ENCODE results near the gene TP73.

The TP73 gene

DNA sequence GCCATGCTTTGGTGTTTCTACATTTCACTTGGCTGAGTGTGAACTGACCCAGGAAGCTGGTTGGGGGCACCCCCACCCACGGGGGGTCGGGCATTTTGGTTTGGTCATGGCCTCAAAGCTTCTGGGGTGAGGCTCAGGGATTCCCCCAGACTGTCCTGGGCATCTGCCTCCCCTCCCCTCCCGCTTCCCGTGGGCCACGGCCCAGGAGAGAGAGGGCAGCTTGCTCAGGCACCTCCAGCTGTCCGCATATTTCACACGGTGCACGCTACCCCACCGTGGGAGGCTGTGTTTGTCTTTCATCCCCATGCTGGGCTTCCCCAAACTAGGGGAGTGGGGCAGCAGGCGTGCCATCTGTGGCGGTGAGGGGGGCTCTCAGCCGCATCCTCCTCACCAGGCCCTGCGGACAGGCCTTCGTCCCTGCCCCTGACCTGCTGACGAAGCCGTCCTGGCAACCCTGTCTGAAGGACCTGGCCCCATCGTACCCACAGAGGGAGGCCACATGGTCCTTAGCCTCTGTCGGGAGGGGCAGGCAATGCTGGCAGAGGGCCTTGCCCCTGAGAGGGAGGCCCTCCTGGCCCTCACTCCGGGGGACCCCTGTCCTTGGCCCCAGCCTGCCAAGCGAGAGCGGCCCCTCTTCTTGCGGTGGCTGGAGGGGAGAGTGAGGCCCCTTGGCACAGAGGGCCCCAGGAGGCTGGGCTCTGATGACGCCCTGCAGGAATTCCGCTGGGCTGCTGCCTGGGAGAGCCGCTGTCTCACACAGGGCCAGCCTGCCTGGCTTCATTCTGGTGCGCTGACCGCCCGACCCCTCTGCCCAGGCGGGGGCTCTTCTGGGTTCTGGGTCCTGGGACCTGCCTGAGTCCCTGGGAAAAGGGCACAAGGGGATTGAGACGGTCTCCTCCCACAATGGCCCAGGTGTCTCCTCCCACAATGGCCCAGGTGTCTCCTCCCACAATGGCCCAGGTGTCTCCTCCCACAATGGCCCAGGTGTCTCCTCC, 22.1 kb downstream of the TP73 start:
- DNase-seq: no peak

DNA sequence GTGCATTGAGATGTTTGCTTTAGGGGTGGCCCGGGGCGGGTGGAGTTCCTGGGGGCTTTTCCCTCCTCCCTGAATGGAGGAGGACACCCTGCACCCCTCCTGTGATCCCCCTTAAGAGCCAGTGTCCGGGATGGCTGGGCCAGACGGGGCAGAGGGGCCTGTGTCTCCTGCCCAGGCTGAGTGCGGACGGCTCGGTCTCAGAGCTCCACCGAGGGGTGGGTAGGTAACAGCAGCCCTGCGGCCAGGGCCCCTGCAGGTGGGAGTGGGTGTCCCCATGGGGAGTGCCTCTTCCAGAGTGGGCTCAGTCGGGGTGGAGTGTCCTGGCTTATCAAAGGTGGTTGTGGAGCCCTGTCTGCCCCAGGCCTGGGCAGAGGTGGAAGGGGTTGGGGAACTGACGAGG, 23.1 kb downstream of the TP73 start:
- no peak for DNase-seq

DNA sequence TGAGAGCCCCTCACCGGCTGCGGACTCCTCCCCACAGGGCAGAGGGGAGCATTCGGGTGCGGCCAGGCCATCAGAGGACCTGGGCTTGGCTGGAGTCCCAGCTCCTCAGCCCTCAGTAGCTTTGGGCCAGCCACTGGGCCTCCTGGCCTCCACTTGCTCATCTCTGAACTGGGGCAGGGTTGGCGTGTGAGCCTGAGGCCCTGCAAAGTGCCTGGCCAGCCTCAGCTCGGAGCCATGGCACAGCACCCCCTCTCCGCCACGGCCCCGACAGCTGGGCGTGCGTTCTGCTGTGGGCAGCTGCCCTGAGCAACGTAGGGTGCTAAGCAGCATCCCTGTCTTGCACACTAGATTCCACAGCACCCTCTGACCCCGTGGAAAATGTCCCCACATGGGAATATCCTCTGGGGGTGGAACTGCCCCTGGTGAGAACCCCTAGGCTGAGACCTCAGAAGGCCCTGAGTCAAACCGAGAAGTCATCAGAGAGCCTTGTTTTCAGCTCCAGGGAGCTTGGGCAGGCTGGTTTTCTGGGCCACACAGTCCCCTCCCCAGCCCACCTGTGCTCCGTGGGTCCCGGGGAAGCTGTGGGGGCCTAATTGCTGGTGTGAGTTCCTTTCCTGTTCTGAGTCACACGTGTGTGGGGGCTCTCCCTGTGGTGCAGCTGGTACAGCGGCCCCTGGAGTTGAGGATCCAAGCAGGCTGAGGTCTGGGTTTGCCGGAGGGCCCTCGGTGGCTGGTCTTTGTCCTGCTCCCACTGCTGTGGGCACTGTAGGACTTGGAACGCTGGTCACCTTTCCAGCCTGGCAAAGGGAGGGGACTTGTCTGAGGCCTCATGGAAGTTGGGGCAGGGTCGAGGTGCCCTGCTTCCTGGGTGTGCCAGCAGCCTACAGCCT, 24.5 kb downstream of the TP73 start:
- no peak for DNase-seq

DNA sequence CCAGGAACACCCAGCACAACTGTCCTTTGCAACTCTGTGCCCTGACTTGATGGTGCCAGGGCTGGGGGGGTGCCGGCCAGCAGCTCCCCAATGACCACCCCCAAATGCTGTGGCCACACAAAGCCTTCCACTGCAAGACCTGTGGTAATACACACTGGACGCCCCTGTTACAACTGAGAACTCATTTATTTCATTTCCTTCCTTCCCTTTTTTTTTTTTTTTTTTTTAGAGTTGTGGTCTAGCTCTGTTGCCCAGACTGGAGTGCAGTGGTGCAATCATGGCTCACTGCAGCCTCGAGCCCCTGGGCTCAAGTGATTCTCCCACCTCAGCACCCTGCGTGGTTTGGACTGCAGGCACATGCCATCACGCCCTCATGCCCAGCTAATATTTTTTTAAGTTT, 25.2 kb downstream of the TP73 start:
- no peak for DNase-seq

DNA sequence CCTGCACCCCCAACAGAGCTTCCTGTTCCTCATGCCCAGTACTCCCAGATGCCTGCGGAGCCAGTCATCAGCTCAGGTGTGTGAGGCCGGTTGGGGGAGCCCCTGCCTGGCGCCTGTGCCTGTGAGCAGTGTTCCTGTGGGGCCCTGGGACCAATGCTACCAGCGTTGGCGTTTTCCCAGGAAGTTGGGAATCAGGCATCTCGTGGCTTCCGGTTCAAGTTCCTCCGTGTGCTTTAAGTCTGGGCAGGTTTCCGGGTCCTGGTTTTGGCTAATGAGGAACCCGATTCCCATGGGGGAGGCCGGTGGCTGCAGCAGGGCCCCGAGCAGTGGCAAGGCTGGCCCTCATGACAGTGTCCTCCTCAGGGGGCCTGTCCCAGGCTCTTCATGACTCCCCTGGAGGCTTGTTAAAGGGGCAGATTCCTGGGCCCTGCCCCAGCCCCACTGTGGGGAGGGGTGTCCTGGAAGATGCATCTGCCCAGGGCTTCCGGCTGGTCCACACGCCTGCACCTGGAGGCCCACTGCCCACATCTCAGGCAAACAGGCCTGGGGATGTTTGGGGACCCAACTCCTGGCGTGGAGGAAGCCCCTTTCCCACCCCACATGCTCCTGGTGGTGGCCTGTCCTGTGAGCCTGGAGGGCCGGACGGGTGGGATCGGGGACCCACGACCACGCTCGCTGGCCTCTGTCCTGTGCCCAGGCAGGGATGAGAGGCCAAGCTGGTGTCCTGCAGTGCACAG, 26.2 kb downstream of the TP73 start:
- DNase-seq: no peak

DNA sequence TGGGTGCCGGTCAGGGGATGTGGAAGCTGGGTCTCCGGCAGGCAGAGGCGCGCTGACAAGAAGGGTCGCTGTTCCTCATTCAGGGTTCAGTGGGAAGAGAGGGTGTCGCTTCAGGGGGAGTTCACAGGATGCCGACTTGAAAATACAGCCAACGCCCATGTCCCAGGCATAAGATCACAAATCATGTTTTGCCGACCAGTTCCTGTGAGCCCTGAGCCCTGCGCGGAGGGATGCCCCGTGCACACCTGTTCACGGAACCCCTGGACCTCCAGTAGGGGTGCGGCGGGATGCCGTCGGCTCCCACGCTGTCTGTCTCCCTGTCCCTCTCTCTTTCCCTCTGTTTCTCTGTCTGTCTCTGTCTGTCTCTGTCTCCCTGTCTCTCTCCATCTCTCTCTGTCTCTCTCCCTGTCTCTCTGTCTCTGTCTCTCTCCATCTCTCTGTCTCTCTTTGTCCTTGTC, 26.8 kb downstream of the TP73 start:
- no peak for DNase-seq

DNA sequence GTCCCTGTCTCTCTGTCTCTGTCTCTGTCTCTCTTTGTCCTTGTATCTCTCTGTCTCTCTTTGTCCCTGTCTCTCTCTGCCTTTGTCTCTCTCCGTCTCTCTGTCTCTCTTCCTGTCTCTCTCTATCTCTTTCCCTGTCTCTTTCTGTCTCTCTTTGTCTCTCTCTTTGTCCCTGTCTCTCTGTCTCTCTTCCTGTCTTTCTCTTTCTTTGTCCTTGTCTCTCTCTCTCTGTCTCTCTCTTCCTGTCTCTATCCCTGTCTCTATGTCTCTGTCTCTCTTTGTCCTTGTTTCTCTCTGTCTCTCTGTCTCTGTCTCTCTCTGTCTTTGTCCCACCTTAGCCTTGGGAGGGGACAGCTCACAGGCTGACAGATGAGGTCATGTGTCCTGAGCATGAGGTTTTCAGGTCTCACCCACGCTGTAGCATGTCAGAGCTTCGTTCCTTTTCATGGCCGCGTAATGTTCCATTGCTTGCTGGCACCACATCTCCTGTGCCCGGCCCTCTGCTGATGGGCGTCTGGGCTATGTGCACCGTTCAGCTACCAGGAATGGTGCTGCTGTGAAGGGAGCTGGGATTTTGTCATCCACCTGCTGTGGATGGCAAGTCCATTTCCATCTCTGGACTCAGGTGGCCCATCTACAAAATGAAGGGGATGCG, 27.6 kb downstream of the TP73 start:
- no peak for DNase-seq

DNA sequence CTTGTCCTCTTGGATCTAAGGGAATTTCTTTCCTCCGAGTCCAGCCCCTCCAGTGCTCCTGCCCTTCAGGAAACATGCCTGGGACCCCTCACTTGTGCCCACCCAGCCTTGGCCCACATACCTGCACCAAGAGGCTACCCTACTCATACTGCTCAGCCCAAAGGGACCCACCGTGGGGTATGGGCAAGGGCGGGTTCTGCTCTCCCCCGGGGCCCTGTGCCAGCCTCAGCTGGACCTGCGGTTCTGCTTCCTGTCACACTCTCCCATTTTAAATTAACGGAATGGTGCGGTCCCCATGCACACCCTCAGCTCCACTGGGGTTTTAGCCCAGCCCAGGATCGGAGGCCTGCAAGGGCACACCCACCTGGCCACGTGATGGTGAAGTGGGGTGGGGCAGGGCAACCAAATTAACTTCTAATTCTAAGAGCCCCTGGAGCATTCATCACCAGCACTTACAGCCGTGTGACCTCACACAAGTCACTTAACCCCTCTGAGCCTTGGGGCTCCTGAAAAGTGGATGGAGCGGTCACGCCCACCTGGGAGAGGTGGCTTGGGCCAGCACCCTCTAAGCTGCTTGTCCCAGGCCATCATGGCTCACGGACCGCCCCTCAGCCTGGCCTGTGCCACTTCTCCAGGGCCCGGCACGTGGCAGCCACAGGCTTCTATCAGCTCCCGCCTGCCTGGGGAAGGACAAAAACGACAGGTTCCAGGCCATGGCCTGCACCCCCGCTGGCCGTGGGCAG, 28.3 kb downstream of the TP73 start:
- DNase-seq: no peak

DNA sequence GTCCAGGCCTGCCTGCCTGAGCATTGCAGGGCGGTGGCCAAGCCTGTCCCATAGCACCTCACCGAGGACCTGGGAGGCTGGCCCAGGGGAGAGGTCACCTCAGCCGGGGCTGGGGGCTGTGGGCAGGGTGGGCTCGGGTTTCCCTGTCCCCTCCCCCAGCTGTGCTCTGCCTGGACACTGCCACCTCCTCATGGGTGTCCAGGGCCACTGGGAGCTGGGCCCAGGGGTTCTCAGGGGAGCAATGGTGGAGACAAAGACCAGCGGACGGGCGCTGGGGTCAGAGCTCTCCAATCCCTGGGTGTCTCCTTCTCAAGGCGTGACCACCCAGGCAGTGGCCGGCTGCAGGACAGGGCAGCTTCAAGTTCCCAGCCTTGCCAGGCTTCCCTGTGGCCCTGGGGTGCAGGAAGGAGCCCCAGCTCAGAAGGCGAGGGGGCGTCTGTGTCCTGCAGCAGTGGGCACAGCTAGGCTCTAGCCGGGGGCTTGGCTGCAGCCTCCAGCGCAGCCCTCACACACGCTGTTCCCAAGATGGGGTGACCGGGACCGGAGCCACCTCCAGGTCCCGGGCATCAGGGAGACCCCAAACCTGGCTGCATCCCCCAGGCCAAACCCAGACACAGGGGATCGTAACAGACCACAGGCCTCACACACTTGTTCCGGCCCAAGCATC, 29.0 kb downstream of the TP73 start:
- DNase-seq: no peak

DNA sequence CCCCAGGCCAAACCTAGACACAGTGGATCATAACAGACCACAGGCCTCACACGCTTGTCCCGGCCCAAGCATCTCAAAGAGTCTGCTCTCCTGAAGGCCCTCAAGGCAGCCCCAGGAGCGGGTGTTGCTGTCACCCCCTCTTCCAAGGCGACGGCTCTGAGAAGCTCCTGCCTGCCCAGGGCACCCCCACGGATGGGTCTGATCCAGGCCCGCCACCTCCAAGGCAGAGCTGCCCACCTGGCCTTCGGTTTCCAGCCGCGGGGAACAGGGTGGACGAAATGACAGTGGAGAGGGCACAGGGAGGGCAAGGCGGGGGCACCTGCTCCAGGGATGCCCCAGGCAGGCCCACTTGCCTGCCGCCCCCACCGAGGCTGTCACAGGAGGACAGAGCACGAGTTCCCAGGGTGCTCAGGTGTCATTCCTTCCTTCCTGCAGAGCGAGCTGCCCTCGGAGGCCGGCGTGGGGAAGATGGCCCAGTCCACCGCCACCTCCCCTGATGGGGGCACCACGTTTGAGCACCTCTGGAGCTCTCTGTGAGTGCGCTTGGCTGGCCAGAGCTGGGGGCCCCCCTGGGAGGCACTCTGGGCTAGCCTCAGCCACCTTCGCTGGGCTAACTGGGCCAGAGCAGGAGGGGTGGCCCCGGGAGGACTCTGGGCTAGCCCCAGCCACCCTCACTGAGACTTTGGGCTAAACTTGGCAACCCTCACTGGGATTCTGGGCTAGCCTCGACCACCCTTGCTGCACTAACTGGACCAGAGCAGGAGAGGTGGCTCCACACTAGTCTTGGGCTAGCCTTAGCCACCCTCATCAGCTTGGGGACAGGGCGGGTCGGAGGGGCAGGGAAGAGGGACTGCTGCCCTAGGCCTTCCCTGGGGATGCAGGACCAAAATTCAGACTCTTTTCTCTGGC, 29.8 kb downstream of the TP73 start:
- DNase-seq: no peak

DNA sequence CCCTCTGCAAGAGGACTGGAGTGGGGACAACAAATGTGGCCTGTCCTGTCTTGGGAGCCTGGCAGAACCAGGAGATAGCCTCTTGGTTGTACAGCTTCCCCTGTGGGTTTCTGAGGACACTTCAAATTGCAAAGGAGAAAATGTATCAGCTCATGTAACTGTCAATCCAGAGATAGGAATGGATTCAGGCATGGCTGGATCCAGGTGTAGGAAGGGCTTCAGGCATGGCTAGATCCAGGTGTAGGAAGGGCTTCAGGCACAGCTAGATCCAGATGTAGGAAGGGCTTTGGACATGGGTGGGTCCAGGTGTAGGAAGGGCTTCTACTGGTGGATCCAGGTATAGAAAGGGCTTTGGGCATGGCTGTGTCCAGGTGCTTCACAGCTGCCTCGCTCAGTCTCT, 30.9 kb downstream of the TP73 start:
- DNase-seq: no peak

DNA sequence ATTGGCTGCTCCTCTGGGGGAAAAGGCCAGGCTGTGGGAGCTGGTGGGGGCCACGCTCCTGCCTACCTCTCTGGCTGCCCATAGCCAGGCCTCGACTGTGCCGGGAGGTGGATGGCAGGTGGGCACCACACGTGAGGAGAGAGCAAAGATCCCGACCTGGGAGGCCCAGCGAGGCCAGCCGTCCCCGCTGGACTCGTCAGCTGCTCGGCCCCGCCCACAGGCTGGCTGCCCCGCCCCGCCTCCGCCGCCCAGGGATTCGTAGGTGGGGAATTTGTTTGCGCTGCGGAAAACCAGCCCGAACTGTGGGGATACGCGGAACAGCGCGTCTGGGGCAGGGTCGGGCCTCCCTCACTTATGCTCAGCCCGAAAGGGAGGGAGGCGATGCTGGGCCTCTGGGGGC, 31.7 kb downstream of the TP73 start:
- no peak for DNase-seq

DNA sequence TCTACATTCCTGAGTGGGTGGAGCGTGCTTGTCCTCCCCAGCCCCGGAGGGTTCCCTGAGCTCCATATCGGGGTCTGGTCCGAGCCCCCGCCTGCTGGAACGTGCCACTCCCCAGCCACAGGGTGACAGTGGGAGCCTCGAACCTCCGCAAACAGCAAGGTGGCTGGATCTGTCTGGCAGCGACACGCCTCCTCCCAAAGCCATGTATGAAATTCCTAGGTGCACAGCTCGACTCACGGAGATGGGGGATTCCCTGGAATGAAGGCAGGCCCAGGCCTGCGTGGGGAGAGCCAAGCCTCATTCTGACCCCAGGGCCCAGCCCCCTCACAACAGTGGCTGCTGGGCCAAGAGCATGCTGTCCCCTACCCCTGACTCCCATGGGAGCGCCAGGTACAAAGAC, 32.9 kb downstream of the TP73 start:
- DNase-seq: no peak

DNA sequence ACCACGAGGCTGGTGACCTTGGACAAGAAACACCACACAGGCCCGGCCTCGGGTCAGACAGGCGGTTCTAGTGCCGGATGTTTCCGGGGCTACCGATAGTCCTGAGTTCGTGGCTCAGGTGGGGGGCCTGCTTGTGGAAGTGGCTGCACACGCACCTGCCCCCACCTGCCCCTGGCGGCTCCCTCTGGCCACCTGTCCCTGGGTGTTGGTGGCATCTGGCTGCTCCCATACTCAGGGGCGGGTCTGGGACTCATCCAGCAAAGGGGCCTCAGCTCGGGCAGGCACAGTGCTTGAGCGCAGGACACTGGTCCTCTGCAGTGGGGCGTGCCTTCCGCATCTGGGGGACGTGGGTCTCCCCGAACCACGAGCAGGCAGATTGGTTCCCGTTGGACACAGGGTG, 33.6 kb downstream of the TP73 start:
- no peak for DNase-seq

DNA sequence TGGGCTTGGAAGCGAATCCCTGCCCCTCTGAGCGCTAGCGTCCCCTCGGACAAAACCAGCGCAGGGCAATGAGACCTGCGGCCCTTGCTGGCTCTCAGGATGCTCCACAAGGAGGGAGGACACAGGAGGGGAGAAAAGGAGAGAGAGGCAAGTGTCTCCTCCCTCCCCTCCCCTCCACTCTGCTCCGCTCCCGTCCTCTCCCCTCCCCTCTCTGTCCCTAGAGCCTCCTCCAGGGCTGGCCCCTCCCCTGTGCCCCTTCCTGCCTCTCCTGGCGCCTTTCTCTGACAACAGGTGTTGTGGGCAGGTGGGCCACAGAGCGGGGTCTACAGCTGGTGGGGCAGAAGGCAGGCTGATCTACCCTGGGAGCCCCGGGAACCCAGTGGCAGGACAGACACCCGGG, 35.2 kb downstream of the TP73 start:
- no peak for DNase-seq

DNA sequence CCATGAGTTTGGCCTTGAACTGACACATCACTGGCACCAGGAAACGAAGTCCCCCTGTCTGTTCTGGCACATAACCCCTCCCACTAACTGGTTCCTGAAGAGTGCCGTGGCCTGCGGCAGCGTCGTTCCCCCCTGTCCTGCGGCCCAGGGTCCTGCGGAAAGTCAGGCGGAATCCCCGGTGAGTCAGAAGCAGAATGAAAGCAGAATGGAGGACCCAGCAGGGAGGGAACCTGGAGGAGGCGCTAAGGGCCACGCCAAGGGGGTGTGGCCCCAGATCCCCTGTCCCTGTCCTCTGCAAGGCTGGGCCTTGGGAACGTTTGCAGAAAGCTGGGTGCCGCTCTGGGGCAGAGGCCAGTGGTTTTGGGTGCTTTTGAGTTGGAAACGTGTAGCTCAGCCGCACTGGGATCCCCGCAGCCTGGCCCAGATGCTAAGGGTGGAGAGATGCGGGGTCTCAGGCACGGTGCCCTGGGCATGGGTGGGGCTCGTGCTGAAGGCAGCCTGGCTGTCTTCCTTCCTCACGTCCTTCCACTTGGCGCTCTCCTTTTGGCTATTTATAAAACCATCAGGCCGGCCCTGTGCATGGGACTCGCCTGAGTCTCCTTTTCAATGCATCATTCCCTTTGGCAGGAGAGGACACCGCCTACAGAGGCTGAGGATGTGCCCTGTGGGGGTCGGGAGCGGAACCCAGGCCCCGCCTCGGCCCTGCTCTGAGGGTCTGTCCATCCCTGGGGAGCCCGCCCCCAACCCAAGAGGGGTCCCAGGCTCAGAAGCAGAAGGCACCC, 36.2 kb downstream of the TP73 start:
- DNase-seq: no peak

DNA sequence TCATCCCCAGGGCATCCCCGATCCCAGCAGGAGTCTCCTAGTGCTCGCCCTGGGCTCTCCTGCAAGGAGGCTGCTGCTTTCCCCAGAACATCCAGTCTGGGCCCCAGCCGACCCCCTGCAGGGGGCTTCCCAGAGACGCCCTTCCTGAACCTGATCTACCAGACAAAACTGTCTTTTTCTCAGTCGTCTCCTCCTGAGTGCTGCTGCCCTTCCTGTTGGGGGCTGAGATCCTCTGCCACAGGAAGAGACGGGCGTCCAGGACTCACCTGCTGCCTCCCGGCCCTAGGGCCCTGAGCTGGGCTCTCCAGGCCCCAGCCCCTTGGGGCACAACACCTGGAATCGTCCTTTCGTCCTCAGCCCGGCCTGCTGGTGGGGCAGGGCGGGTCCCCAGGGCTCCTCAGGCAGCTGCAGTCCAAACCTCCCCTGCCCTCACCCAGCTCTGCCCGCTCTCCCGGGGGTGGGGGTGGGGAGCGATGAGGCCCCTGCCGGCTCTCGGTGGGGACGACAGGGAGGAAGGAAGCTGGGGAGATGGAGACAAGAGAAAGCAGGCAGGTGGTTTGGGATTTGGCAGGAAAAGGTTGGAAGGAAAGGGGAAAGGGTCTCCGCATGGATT, 36.9 kb downstream of the TP73 start:
- DNase-seq: no peak

DNA sequence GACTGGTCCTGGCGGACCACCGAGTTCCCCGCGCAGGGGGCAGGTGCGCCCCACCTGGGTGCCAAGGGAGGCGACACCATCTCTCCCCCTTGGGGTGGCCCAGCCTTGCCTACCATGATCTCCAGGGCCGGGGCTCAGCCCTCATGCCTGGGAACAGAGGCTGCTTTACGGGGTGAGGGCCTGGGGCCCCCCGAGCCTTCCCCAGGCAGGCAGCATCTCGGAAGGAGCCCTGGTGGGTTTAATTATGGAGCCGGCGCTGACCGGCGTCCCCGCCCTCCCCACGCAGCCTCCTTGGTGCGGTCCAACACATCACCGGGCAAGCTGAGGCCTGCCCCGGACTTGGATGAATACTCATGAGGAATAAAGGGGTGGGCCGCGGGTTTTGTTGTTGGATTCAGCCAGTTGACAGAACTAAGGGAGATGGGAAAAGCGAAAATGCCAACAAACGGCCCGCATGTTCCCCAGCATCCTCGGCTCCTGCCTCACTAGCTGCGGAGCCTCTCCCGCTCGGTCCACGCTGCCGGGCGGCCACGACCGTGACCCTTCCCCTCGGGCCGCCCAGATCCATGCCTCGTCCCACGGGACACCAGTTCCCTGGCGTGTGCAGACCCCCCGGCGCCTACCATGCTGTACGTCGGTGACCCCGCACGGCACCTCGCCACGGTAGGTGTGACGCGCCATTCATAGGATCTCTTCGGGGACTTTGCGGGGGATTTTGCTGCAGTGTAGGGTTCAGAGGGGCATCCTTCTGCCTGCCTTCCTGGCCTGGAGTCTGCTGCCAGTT, 38.2 kb downstream of the TP73 start:
- no peak for DNase-seq
